Measurements from ENCODE around the gene SNAI1. TPM values are rescaled to one million over a fixed set of nuclear protein-coding genes. Genes with fewer than 3 reads are reported as not detected.

The SNAI1 gene
- total RNA-seq: 5.8 TPM

DNA sequence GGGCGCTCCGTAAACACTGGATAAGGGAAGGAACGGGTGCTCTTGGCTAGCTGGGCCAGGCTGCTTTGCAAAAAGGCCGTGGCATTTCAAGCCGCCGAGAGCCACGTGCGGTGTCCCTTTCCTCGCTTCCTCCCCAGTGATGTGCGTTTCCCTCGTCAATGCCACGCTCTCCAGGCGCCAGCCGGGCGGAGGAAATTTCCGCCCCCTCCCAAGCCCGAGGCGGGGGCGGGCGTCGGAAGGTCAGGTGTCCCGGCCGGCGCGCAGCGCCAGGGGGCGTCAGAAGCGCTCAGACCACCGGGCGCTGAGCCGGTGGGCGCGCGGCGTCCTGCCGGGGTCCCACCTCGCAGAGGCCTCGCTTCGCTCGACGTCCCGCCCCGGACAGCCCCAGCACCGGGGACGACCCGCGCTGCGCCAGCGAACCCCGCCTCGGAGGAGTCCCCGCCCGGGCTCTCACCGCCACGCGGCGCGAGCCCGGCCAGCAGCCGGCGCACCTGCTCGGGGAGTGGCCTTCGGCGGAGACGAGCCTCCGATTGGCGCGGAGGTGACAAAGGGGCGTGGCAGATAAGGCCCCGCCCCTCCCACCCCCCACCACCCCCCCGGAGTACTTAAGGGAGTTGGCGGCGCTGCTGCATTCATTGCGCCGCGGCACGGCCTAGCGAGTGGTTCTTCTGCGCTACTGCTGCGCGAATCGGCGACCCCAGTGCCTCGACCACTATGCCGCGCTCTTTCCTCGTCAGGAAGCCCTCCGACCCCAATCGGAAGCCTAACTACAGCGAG lies at the start of gene SNAI1:
TSS of gene SNAI1 (plus strand) at position 635 of the 777 bp plus-strand sequence. CDS start at position 715, 80 bp downstream.
- Histone ChIP-seq H3K27me3 (ENCODE audit: insufficient read depth, low read length) (no peaks in the 10 kb centered on the region), H3K9me3 (ENCODE audit: low read depth, low read length) (no peaks in the 10 kb centered on the region), H3K4me3 (ENCODE audit: low read length) (peak within 1 kb of the TSS; percentile 16), H3K4me1 (ENCODE audit: insufficient read depth, low read length) (peaks cover 30% of the 10 kb centered on the region)

DNA sequence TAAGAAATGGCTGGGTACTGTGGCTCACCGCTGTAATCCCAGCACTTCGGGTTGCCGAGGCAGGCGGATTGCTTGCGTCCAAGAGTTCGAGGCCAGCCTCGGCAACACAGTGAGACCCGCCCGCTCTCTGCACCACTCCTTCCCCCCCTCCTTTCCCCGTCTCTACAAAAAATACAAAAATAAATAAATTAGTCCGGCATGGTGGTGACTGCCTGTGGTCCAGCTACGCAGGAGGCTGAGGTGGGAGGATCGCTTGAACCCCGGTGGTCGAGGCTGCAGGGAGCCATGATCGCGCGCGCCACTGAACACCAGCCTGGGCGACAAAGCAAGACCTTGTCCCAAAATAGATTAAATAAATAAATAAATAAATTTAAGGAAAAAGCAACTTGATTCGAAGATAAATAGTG lies 47.0 kb upstream of the SNAI1 start:
- Histone ChIP-seq H3K4me3 (ENCODE audit: low read length) (peak overlapping the region; percentile 99), H3K27me3 (ENCODE audit: insufficient read depth, low read length) (no peaks in the 10 kb centered on the region), H3K4me1 (ENCODE audit: insufficient read depth, low read length) (peaks cover 55% of the 10 kb centered on the region), H3K9me3 (ENCODE audit: low read depth, low read length) (no peaks in the 10 kb centered on the region)

DNA sequence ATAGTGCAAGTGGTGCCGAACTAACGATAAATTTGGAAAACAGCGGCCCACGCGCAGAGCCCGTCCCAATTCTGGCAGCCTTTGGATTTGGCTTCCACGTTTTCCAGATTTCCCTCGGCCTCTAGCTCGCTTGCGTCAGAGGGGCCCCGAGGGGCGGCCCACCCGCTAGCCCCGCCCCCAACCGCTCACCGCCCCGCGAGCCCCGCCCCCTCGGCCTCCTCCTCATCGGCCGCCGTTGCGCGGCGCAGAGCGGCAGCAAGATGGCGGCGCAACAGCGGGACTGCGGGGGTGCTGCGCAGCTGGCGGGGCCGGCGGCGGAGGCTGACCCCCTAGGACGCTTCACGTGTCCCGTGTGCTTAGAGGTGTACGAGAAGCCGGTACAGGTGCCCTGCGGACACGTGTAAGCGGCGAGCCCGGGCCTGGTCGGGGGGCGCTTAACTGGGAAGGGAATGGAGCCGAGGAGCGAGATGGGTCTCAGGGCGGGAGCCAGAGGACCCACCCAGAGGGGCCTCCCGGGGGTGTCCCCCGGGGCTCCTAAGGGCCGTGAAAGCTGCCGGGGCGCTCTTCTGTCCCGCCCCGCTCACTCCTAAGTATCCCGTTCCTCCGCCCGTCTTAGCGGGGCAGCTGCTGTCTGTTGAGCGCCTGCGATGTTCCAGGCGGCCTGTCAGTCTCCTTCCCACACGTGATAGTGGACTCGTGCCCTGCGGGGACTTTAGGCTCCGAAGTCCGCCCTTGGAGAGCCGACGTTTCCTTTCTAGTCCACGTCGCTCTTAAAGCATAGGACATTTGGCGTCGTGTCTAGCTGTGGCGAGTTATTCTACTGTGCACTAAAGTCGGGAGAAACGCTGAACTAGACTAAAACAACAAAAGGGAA lies 46.4 kb upstream of the SNAI1 start, which contains the start of gene RNF114:
TSS of gene RNF114 (plus strand) at position 245 of the 874 bp plus-strand sequence. CDS start at position 261, 16 bp downstream.
- Histone ChIP-seq H3K9me3 (ENCODE audit: low read depth, low read length) (no peaks in the 10 kb centered on the region), H3K27me3 (ENCODE audit: insufficient read depth, low read length) (no peaks in the 10 kb centered on the region), H3K4me3 (ENCODE audit: low read length) (peak within 1 kb of the TSS; percentile 99), H3K4me1 (ENCODE audit: insufficient read depth, low read length) (peaks cover 55% of the 10 kb centered on the region)

DNA sequence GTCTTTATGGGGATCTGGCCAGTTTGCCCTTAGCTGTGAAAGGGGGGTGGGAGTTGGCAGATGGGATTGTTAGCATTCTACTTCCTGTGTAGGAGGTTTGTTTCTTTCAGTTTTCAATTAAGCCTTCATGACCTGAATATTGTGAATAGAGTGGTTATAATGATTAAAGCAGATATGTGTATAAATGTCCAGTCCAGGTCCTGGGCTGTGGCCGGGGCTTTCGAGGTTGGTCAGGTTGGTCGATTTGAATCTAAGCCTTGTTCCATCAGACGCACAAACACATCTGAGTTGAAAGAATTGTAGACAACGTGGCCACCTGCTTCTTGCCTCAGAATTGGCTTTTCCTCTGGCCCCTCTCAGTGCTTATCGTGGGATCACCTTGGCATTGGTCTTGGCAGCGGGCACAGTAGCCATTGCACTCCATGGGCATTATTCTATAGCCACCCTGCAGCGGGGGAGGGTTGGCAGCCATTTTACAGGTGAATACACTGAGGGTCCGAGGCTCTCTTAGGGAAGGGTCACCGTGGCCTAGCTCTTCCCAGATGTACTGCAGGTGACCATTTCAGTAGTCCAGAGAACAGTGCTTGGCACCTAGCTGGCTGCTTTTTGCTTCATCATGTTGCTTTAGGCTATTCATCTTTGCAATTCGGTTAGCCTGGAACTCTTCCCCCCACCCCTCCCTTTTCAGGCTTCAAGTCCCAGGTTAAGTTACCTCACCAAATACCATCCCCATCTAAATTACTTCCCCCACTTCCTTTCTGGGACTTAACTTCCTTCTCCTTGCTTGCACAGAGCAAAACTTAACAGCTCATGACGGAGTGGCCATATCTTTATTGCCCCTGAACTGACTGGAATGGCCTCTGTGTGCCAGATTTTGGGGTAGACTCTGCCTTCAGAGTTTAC lies 45.5 kb upstream of the SNAI1 start:
- H3K4me3 ChIP-seq (ENCODE audit: low read length): peak overlapping the region; percentile 99
- H3K9me3 ChIP-seq (ENCODE audit: low read depth, low read length): no peaks in the 10 kb centered on the region
- H3K4me1 ChIP-seq (ENCODE audit: insufficient read depth, low read length): peaks cover 55% of the 10 kb centered on the region
- H3K27me3 ChIP-seq (ENCODE audit: insufficient read depth, low read length): no peaks in the 10 kb centered on the region

DNA sequence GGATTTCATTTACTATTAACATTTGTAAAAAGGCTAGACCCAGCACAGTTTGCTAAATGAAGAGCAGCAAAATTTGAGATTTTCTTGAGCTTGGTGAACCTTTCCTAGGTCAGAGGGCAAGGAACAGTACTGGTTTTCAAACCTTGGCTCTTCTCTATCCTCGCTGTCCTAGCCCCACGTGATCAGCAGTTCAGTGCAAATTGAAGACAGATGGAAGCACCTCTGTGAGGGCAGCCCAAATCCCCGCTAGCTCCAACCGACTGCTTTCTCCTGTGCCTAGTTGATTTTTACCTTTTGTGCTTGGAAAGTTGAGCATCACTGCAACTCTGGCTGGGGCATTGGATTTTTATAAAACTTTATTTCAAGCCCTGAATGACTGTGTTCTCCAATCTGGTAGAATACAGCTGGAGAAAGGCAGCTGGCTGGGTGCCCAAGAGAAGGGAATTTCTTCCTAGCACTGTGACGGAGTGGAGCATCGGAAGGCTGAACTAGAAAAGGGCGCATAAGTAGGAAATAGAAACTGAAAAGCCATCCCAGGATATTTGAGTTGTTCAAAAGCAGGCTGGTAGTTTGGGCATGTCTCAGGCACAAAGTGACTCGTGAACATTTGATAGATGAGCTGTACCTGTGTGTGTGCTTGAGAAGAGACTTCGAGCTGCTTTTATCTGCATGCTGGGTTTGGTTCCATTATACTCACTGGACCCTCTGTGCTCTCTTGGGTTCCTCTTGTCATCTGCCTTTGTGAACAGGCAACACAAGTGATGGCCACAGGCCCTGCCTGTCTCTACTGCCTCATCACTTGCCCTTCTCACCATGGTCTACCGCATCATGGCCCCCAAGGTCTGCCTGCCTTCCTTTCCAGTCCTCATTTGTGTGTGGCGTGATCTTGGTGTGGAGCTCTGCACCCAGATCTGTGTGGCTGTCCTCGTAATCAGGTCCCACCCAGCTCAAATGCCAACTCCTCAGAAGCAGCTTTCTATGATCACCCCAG lies 44.3 kb upstream of the SNAI1 start:
- no peaks in the 10 kb centered on the region for H3K27me3 ChIP-seq (ENCODE audit: insufficient read depth, low read length)
- H3K9me3 ChIP-seq (ENCODE audit: low read depth, low read length): no peaks in the 10 kb centered on the region
- no peak overlapping the region for H3K4me3 ChIP-seq (ENCODE audit: low read length)
- peaks cover 55% of the 10 kb centered on the region for H3K4me1 ChIP-seq (ENCODE audit: insufficient read depth, low read length)

DNA sequence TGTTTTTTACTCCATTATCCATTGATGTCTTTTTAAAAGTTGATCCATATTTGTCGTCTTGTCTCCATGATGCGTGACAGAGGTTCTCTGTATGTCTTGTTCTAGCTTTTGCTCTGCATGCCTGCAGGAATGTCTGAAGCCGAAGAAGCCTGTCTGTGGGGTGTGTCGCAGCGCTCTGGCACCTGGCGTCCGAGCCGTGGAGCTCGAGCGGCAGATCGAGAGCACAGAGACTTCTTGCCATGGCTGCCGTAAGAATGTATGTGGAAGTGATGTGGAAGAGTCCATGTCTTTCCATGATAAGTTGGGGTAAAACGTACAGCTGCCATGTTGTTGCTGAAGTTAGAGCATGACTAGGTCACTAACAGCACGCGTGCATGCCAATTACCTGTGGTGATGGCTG lies 41.3 kb upstream of the SNAI1 start:
- H3K4me1 ChIP-seq (ENCODE audit: insufficient read depth, low read length): peaks cover 33% of the 10 kb centered on the region
- H3K9me3 ChIP-seq (ENCODE audit: low read depth, low read length): no peaks in the 10 kb centered on the region
- no peak overlapping the region for H3K4me3 ChIP-seq (ENCODE audit: low read length)
- H3K27me3 ChIP-seq (ENCODE audit: insufficient read depth, low read length): no peaks in the 10 kb centered on the region

DNA sequence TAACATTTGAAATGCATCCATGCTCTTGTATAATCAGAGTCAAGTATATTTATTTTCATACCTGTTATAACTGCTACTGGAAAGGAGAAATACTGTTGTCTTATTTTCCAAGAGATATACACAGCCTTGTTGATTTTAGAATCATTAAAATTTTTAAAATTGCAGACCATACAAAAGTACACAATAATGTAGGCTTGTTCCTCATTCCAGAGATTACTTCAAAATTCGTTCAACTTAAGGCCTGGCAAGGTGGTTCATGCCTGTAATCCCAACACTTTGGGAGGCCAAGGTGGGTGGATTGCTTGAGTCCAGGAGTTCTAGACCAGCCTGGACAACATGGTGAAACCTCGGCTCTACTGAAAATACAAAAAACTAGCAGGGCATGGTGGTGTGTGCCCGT lies 40.5 kb upstream of the SNAI1 start:
- Histone ChIP-seq H3K9me3 (ENCODE audit: low read depth, low read length) (no peaks in the 10 kb centered on the region), H3K27me3 (ENCODE audit: insufficient read depth, low read length) (no peaks in the 10 kb centered on the region), H3K4me1 (ENCODE audit: insufficient read depth, low read length) (peaks cover 27% of the 10 kb centered on the region), H3K4me3 (ENCODE audit: low read length) (no peak overlapping the region)

DNA sequence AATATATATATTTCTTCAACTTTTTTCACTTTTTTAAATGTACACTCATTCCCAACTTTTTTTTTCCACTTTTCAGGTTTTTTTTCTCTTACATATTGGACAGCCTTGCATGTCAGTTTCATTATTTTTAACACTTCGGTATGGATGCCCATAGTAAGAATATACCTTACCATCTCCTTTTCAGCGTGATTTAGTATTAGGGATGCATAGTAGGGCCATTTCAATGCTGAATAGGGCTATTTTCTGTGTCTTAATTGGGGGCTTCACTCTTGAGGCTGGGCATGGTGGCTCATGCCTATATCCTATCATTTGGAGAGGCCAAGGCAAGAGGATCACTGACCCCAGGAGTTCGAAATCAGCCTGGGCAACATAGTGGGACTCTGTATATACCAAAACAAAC lies 39.8 kb upstream of the SNAI1 start:
- H3K27me3 ChIP-seq (ENCODE audit: insufficient read depth, low read length): no peaks in the 10 kb centered on the region
- H3K4me1 ChIP-seq (ENCODE audit: insufficient read depth, low read length): peaks cover 20% of the 10 kb centered on the region
- H3K4me3 ChIP-seq (ENCODE audit: low read length): no peak overlapping the region
- H3K9me3 ChIP-seq (ENCODE audit: low read depth, low read length): no peaks in the 10 kb centered on the region

DNA sequence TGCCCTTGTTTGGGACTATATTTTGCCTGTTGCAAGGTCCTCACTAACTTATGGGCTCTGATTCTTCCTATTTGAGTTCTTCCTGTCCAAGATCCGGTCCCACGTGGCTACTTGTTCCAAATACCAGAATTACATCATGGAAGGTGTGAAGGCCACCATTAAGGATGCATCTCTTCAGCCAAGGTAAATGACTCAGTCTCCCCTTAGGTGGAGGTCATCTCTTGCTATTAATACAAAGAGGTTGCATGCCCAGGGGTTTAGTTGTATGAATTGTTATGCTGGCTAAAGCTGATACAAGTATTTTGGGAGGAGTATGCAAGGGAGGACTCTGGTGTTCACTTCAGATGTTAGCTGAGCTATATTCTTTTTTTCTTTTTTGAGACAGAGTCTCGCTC lies 37.5 kb upstream of the SNAI1 start:
- Histone ChIP-seq H3K9me3 (ENCODE audit: low read depth, low read length) (no peaks in the 10 kb centered on the region), H3K4me1 (ENCODE audit: insufficient read depth, low read length) (no peaks in the 10 kb centered on the region), H3K4me3 (ENCODE audit: low read length) (no peak overlapping the region), H3K27me3 (ENCODE audit: insufficient read depth, low read length) (no peaks in the 10 kb centered on the region)

DNA sequence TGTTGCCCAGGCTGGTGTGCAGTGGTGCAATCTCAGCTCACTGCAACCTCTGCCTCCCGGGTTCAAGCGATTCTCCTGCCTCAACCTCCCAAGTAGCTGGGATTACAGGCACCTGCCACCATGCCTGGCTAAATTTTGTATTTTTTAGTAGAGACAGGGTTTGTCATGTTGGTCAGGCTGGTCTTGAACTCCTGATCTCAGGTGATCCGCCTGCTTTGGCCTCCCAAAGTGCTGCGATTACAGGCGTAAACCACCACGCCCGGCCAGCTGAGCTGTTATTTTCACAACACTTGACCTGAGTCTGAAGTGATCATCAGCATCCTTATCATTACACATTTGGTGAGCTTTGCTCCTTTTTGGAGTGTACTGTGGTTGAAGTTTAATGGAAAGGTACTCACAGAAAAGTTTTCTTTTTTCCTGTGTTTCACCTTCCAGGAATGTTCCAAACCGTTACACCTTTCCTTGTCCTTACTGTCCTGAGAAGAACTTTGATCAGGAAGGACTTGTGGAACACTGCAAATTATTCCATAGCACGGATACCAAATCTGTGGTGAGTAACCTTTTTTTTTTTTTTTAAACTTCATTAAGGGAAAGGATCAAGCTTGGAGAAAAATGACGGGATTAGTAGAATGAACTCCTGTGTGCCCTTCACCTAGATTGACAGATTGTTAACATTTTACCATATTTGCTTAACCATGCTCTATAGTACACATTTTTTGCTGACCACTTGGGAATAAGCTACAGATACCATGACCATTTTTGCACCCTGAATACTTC lies 36.9 kb upstream of the SNAI1 start:
- Histone ChIP-seq H3K4me1 (ENCODE audit: insufficient read depth, low read length) (no peaks in the 10 kb centered on the region), H3K9me3 (ENCODE audit: low read depth, low read length) (no peaks in the 10 kb centered on the region), H3K27me3 (ENCODE audit: insufficient read depth, low read length) (no peaks in the 10 kb centered on the region), H3K4me3 (ENCODE audit: low read length) (no peak overlapping the region)

DNA sequence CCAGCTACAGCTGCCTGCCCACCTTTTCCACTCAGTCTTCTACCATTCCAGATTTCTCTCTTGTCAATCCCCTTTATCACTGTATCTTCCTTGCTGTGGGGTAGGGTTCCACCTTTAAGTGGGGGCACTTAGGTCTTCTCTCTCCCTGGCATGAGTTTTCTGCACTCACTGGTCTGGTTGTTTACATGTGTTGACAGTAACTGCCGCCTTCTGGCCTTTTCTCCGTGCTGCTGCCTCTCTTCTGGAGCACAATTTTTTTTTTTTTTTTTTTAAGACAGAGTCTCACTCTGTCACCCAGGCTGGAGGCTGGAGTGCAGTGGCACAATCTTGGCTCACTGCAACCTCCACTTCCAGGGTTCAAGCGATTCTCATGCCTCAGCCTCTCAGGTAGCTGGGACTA lies 34.6 kb upstream of the SNAI1 start:
- Histone ChIP-seq H3K4me3 (ENCODE audit: low read length) (no peak overlapping the region), H3K4me1 (ENCODE audit: insufficient read depth, low read length) (no peaks in the 10 kb centered on the region), H3K9me3 (ENCODE audit: low read depth, low read length) (no peaks in the 10 kb centered on the region)

DNA sequence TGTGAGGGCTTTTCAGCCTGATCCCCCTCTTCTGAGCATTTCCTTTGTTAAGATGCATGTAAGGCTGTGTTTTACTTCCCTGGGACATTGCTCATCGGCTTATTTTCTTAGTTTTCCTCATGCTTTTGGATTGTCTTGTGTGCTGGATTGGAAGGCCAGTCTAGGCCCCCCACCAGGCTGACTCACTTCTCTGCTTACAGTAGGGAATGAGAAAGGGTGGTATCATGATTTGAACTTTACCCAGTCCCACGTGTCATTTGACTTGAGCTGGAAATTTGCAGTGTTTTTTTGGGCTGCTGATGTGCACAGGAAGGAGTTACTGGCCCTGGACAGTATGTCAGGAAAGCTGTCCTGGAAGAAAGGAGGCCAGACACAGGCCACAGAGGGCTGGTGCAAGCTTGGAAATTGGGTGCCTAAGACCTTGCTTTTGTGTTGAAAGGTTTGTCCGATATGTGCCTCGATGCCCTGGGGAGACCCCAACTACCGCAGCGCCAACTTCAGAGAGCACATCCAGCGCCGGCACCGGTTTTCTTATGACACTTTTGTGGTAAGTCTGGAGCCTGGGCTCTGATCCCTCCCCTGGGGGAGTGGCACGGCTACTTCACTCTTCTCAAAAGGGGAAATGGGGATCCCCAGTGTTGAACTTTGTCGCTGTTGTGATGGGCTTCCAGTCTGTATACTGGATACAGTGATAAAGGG lies 33.8 kb upstream of the SNAI1 start:
- Histone ChIP-seq H3K27me3 (ENCODE audit: insufficient read depth, low read length) (no peaks in the 10 kb centered on the region), H3K4me3 (ENCODE audit: low read length) (no peak overlapping the region), H3K4me1 (ENCODE audit: insufficient read depth, low read length) (no peaks in the 10 kb centered on the region), H3K9me3 (ENCODE audit: low read depth, low read length) (no peaks in the 10 kb centered on the region)

More for the DNA sequence above, 34.6 kb upstream of the SNAI1 start:
- no peaks in the 10 kb centered on the region for H3K27me3 ChIP-seq (ENCODE audit: insufficient read depth, low read length)

DNA sequence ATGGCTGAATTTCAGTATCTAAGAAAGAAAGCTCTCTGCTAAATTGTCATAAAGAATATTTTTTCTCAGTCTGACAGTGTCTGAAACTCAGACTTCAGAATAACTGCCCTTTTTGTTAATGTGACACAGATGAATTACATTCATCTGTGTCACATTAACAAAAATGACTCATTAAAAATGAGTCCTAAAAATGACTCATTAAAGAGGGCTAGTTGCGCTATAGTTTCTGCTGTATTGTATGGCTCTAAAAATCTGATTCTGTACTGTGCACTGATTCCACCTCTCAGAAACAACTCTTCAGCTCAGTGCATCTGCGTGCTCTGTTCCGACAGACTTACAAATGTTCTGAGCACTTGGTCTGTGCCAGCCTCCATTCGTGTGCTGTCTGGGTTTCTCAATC lies 31.6 kb upstream of the SNAI1 start:
- Histone ChIP-seq H3K4me3 (ENCODE audit: low read length) (no peak overlapping the region), H3K4me1 (ENCODE audit: insufficient read depth, low read length) (no peaks in the 10 kb centered on the region), H3K9me3 (ENCODE audit: low read depth, low read length) (no peaks in the 10 kb centered on the region), H3K27me3 (ENCODE audit: insufficient read depth, low read length) (no peaks in the 10 kb centered on the region)

Measured in mononuclear cell (primary cell).